T-helper 2 cell treated with Interferon-gamma antibody and Interleukin-4, amounts not matched to agents 5 μg/mL and 100 μg/mL, for 36 hours (primary cell): ENCODE results near the gene MAD1L1.

ENCODE experiments used
- DNase-seq: peaks from one replicate; pipeline ENCODE4 v3.0.0; 2021; ENCODE audit warnings: low spot score
- H3K27ac Mint-ChIP-seq: one replicate; pipeline ENCODE4 v1.8.0; 2021; ENCODE audit warnings: mild to moderate bottlenecking, mixed read lengths
- H3K27me3 Mint-ChIP-seq: one replicate; pipeline ENCODE4 v1.8.0; 2021; ENCODE audit warnings: low read depth, mixed read lengths
- H3K36me3 Mint-ChIP-seq: one replicate; pipeline ENCODE4 v1.8.0; 2021; ENCODE audit warnings: low read depth, mixed read lengths
- H3K4me1 Mint-ChIP-seq: one replicate; pipeline ENCODE4 v1.8.0; 2021; ENCODE audit warnings: low read depth, mixed read lengths
- H3K4me3 Mint-ChIP-seq: one replicate; pipeline ENCODE4 v1.8.0; 2022; ENCODE audit warnings: mild to moderate bottlenecking, moderate library complexity, mixed read lengths
- H3K9me3 Mint-ChIP-seq: one replicate; pipeline ENCODE4 v1.8.0; 2021; ENCODE audit warnings: mixed read lengths

The MAD1L1 gene

GRCh38 chr7:2075811-2076210, 156.9 kb downstream of the MAD1L1 start:
- Mint-ChIP-seq H3K27ac (no peak overlapping the region), H3K36me3 (no peaks in the 10 kb centered on the region), H3K4me3 (no peak overlapping the region)

GRCh38 chr7:2074691-2075090, 158.1 kb downstream of the MAD1L1 start:
- H3K27ac Mint-ChIP-seq, result no peak overlapping the region
- no peak overlapping the region for H3K4me3 Mint-ChIP-seq
- H3K9me3 Mint-ChIP-seq, result no peaks in the 10 kb centered on the region
- no peaks in the 10 kb centered on the region for H3K36me3 Mint-ChIP-seq
- peaks cover 2% of the 10 kb centered on the region for H3K4me1 Mint-ChIP-seq
- no peak for DNase-seq
- no peaks in the 10 kb centered on the region for H3K27me3 Mint-ChIP-seq

More at GRCh38 chr7:2075811-2076210, 156.9 kb downstream of the MAD1L1 start:
- Mint-ChIP-seq H3K9me3 (no peaks in the 10 kb centered on the region), H3K4me1 (peaks cover 2% of the 10 kb centered on the region), H3K27me3 (no peaks in the 10 kb centered on the region)
- DNase-seq, result no peak

- DNase-seq, result no peak
- H3K36me3 Mint-ChIP-seq, result no peaks in the 10 kb centered on the region
- no peak overlapping the region for H3K27ac Mint-ChIP-seq
- H3K27me3 Mint-ChIP-seq, result no peaks in the 10 kb centered on the region
- H3K4me3 Mint-ChIP-seq, result no peak overlapping the region
- no peaks in the 10 kb centered on the region for H3K9me3 Mint-ChIP-seq
- H3K4me1 Mint-ChIP-seq, result peaks cover 2% of the 10 kb centered on the region
These were observed 159.9 kb downstream of the MAD1L1 start for GRCh38 chr7:2072798-2073197.

GRCh38 chr7:2072042-2072441, 160.7 kb downstream of the MAD1L1 start:
- no peak for DNase-seq
- H3K36me3 Mint-ChIP-seq, result no peaks in the 10 kb centered on the region
- H3K27ac Mint-ChIP-seq, result no peak overlapping the region
- H3K9me3 Mint-ChIP-seq, result no peaks in the 10 kb centered on the region
- peaks cover 2% of the 10 kb centered on the region for H3K4me1 Mint-ChIP-seq
- no peaks in the 10 kb centered on the region for H3K27me3 Mint-ChIP-seq
- no peak overlapping the region for H3K4me3 Mint-ChIP-seq

GRCh38 chr7:2071133-2071832, 161.5 kb downstream of the MAD1L1 start:
- H3K27me3 Mint-ChIP-seq, result no peaks in the 10 kb centered on the region
- H3K36me3 Mint-ChIP-seq, result no peaks in the 10 kb centered on the region

GRCh38 chr7:2070151-2070763, 162.5 kb downstream of the MAD1L1 start:
- Mint-ChIP-seq H3K4me1 (peaks cover 6% of the 10 kb centered on the region), H3K27me3 (no peaks in the 10 kb centered on the region), H3K9me3 (no peaks in the 10 kb centered on the region), H3K36me3 (peaks cover under 1% of the 10 kb centered on the region), H3K4me3 (no peak overlapping the region), H3K27ac (no peak overlapping the region)
- DNase-seq, result no peak

More at GRCh38 chr7:2071133-2071832, 161.5 kb downstream of the MAD1L1 start:
- Mint-ChIP-seq H3K27ac (no peak overlapping the region), H3K4me3 (no peak overlapping the region), H3K4me1 (peaks cover 5% of the 10 kb centered on the region), H3K9me3 (no peaks in the 10 kb centered on the region)
- no peak for DNase-seq

- Mint-ChIP-seq H3K27me3 (no peaks in the 10 kb centered on the region), H3K4me1 (peaks cover 6% of the 10 kb centered on the region), H3K4me3 (no peak overlapping the region), H3K27ac (no peak overlapping the region), H3K9me3 (no peaks in the 10 kb centered on the region), H3K36me3 (peaks cover 2% of the 10 kb centered on the region)
- no peak for DNase-seq
These were observed 163.3 kb downstream of the MAD1L1 start for GRCh38 chr7:2069472-2069860.

- no peak overlapping the region for H3K27ac Mint-ChIP-seq
These were observed 163.9 kb downstream of the MAD1L1 start for GRCh38 chr7:2068693-2069471.

GRCh38 chr7:2066251-2066919, 166.4 kb downstream of the MAD1L1 start:
- H3K4me1 Mint-ChIP-seq, result peaks cover 4% of the 10 kb centered on the region
- no peaks in the 10 kb centered on the region for H3K27me3 Mint-ChIP-seq
- peak overlapping the region; percentile 45 for H3K4me3 Mint-ChIP-seq
- no peak for DNase-seq
- peak overlapping the region; percentile 55 for H3K27ac Mint-ChIP-seq
- H3K36me3 Mint-ChIP-seq, result peaks cover 4% of the 10 kb centered on the region
- no peaks in the 10 kb centered on the region for H3K9me3 Mint-ChIP-seq

More at GRCh38 chr7:2068693-2069471, 163.9 kb downstream of the MAD1L1 start:
- DNase-seq, result no peak
- Mint-ChIP-seq H3K4me3 (no peak overlapping the region), H3K27me3 (no peaks in the 10 kb centered on the region), H3K36me3 (peaks cover 2% of the 10 kb centered on the region), H3K9me3 (no peaks in the 10 kb centered on the region), H3K4me1 (peaks cover 6% of the 10 kb centered on the region)

GRCh38 chr7:2065528-2065927, 167.2 kb downstream of the MAD1L1 start:
- peaks cover 4% of the 10 kb centered on the region for H3K9me3 Mint-ChIP-seq
- H3K36me3 Mint-ChIP-seq, result peaks cover 8% of the 10 kb centered on the region
- H3K4me3 Mint-ChIP-seq, result no peak overlapping the region
- no peak for DNase-seq
- H3K27me3 Mint-ChIP-seq, result no peaks in the 10 kb centered on the region
- peaks cover 4% of the 10 kb centered on the region for H3K4me1 Mint-ChIP-seq
- H3K27ac Mint-ChIP-seq, result no peak overlapping the region

- Mint-ChIP-seq H3K4me1 (peaks cover 4% of the 10 kb centered on the region), H3K27me3 (no peaks in the 10 kb centered on the region), H3K27ac (no peak overlapping the region), H3K4me3 (no peak overlapping the region), H3K9me3 (peaks cover 16% of the 10 kb centered on the region), H3K36me3 (peaks cover 16% of the 10 kb centered on the region)
- no peak for DNase-seq
These were observed 169.0 kb downstream of the MAD1L1 start for GRCh38 chr7:2063563-2064260.

- no peak overlapping the region for H3K27ac Mint-ChIP-seq
- H3K4me3 Mint-ChIP-seq, result no peak overlapping the region
These were observed 170.1 kb downstream of the MAD1L1 start for GRCh38 chr7:2062648-2063047.

GRCh38 chr7:2060701-2061100, 172.0 kb downstream of the MAD1L1 start:
- no peaks in the 10 kb centered on the region for H3K4me1 Mint-ChIP-seq
- no peaks in the 10 kb centered on the region for H3K27me3 Mint-ChIP-seq
- H3K27ac Mint-ChIP-seq, result no peak overlapping the region
- peaks cover 16% of the 10 kb centered on the region for H3K9me3 Mint-ChIP-seq
- DNase-seq, result no peak
- H3K4me3 Mint-ChIP-seq, result no peak overlapping the region
- H3K36me3 Mint-ChIP-seq, result peaks cover 16% of the 10 kb centered on the region

More at GRCh38 chr7:2062648-2063047, 170.1 kb downstream of the MAD1L1 start:
- peaks cover 4% of the 10 kb centered on the region for H3K4me1 Mint-ChIP-seq
- DNase-seq, result no peak
- peaks cover 16% of the 10 kb centered on the region for H3K9me3 Mint-ChIP-seq
- no peaks in the 10 kb centered on the region for H3K27me3 Mint-ChIP-seq
- H3K36me3 Mint-ChIP-seq, result peaks cover 16% of the 10 kb centered on the region
